ENCODE measurements around the gene RAD51AP2.
"Not testable (repeated sequence)": the region's sequence is repeated elsewhere in the genome, so short reads cannot be mapped to it uniquely, and the experiment has no call there.

The RAD51AP2 gene

DNA sequence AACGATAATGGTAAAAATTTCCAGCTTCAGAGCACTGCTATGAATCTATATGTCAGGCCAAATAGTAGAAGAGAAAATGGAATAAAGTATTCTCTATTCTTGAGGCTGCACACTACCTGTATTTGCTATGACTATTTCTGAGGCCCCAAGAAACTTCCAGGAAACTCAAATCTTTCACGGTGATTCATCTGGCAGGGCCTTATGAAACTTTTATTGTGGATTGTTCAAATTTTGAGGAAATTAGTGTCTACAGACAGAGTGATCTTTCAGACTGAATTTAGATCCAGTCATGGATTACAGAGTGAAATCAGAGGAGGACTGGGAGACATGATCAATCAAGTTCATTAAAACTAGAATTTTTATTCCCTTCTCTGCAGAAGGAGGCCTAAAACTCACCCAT, 18.2 kb upstream of the RAD51AP2 start:
- no peak for DNase-seq

DNA sequence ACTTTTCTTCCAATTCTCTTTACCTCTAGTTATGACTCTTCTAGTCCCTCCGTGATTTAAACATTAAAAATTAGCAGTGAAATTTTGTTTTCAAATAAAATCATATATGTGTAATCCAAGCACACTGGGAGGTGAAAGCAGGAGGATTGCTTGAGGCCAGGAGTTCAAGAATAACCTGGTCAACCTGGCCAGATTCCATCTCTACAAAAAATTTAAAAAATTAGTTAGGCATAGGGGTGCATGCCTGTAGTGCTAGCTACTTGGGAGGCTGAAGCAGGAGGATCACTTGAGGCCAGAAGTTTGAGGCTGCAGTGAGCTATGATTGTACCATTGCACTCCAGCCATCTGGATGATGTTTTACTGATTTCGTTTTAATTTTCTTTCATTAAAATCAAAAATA, 15.3 kb upstream of the RAD51AP2 start:
- no peak for DNase-seq

DNA sequence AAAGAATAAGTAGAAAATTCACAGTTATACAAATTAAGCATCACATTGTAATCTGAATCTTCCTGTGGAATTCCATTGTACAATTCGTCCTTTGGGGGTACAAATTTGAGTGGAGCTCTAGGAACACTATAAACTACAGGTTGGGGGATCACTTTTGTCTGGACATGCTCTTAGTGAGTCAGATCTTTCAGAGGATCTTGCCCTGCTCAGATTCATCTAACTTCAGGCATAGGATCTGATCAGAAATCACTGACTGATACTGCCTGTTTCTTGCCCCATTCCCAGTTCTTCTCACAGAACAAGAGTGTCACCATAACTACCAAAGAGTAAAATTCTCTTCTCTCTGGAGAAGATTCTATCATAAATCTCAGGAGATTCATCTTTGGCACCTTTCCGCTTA, 11.5 kb upstream of the RAD51AP2 start:
- DNase-seq, result no peak

DNA sequence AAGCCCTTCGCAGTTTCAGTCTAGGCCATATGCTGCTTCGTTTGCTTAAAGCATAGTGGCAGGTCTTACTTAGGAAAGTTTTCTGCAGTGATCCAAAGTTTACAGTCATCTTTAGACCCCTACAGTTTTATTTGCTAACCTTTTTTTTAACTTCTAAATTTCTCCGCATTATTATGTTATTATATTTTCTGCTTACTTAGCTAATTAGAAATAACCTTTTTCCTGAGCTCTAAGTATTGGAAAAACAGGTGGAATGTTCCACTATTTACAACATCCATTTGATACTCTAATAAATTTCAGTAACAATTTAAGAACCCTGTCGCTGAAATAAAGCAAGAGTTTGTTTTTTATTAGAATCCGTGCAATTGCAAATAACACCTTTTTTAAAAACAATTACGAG, 4.1 kb upstream of the RAD51AP2 start:
- DNase-seq, result no peak

DNA sequence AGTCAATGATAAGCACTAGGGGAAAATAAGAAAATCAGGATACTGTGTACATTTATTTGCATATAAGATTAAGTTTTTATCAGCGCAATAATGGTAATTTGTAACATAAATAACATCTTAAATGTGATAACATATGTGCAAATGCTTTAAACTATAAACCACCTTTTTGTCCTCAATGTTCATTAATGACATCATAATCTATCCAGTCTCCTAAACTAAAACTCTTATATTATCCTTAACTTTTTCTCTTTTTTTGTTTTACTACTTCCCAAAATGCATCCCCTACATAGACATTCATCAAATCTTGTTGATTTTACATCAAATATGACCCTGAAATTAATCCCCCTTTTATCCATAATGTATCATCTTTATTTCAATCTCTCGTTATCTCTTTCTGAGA, 3.4 kb upstream of the RAD51AP2 start:
- DNase-seq, result no peak

DNA sequence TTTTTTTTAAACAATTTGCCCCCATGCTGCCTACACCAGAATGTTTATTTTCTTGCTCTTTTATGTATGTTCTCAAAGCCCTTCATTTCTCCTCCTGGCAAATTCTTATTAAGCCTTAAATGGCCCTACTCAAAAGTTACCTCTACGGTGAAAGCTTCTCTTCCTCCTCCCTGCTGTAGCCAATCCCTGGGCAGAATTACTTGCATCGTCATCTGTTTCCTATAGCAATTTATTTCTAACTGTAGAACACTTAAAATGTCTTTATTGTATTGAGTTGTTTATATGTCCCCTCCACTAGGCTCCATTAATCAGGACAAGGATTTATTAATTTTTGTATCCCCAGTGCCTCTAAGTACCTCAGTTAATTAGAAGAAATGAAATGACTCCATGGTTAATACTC, 2.5 kb upstream of the RAD51AP2 start:
- no peak for DNase-seq

DNA sequence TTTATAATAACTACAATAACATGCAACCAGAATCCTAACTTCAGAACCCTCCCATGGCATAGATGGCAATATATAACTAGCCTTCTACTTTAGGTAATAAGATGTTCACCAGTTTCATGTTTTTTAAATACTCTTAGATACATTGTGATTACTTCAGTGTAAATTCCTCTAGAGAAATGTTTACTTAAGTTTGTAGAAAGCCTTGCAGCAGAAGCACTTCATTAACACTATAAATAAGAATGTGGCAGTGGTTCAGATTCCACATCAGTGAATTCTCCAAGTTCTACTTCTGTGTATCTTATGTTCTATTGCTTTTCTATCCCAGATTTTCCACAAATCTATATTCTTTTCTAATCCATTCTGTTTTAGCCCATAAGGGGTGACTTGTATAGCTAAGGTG, 1.2 kb upstream of the RAD51AP2 start:
- no peak for DNase-seq

DNA sequence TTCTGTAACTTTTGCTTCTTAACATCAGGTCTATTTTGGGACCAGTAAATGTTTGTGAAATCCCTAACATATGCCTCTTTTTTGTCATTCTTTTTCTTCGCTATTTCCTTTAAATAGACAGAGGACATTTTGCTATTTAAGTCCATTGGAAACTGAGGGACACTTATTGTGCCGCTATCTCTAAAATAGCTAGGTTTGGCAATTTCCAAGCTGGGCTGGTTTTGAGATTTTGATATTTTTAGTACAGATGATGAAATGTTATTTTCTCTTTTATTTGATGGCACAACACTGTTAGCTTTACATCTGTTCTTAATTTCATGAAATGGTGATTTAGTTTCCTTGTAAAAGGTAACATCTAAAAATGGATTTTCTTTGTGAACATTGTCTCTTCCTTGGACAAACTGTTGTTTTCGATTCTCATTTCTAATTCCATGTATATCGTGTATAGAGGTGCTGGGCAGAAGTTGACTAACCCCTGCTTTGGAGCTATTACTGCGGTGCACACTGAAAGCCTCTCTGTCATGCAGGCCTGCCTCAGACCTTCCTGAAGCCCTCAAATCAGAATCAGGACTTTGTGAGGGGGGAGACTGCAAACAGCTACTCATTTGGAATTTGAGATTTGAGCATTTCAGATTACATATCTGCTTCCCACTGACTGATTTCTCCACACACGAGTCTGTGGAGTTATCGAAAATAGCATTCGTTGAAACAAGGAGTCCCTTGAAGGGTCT, 594 bp downstream of the RAD51AP2 start:
- DNase-seq, result no peak

DNA sequence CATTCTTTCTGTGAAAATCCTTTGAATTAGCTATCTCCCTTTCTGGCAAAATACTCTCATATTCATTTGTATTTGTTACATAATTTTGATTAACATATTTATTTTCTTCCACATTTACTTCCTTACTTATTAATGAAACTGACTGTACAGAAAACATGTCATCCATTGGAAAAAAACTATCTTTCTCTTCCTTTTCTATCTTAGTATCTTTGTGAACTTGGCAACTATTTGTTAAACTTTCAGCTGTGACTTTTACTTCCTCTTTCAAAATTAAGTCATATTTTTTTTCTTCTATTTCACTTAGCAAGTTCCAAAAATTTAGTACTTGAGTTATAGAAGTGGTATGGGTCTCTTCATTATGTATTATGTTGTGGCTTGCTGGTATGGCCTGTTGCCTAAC, 2.6 kb downstream of the RAD51AP2 start:
- no peak for DNase-seq

DNA sequence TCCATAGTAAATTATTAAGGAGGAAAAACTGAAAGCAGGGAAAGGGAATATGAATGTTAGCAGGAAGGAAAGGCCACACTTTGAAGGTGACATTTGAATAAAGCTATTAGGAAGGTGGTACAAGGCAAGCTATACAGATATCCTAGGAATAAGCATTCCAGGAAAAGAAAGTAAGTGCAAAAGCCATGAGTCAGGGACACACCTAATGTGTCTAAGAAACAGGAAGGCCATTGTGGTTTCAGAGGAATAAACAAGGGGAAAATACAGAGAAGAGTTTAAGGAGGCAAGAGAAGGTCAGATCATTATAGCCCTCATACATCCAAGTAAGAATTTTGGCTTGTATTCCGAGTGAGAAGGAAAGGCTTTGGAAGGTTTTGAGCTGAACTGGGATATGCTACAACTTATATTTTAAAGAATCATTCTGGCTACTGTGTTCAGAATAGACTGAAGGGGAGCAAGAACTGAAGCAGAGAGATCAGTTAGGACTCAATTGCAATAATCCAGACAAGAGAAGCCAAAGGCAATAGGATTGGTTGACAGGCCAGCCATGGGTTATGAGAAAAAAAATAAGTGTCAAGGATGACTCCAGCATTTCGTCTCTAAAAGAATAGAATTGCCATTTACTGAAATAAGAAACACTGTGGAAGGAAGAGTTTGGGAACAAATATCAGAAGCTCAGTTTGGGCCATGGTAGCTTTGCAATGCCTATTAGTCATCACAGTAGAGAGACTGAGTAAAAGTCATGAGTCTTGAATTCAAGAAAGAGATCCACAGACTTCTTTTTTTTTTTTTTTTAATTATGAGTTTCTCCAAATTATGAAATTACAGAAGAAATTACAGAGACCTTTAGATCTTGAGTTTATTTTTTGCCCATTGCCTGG, 11.3 kb downstream of the RAD51AP2 start:
- DNase-seq, result no peak

DNA sequence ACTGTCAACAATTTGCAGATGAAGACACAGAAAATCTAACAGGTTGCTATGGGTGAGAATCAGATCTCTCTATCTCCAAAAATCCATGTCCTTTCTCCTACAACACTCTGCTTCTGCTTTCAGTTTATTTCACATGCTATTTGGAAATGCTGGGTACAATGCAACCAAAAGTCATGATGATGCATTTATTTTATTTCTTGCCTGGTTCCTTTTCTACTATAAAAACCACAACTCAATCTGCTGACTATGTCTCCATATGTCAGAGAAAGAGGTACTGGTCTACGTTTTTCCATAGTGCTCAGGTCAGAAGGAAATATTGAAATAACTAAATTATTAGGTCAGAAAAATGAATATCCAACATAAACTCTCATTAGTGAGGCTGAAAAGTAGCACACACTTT, 20.5 kb downstream of the RAD51AP2 start:
- no peak for DNase-seq

DNA sequence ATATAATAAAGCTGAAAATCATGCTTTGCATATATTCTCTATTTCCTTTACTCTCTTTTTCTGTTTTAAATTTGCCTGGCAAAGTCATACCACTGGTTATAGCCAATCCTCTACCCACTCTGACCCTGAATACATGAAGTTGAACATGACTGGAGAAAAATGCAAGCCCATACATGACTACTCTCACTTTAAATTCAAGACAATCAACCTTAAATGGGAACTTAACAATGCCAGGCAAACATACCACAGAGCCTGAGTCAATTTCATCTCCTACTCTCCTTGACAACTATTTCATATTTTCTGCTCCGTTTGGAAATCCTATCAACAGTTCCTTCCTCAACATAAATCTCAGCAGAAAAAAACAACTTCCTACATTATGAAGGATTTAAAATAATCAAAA, 22.6 kb downstream of the RAD51AP2 start:
- no peak for DNase-seq

DNA sequence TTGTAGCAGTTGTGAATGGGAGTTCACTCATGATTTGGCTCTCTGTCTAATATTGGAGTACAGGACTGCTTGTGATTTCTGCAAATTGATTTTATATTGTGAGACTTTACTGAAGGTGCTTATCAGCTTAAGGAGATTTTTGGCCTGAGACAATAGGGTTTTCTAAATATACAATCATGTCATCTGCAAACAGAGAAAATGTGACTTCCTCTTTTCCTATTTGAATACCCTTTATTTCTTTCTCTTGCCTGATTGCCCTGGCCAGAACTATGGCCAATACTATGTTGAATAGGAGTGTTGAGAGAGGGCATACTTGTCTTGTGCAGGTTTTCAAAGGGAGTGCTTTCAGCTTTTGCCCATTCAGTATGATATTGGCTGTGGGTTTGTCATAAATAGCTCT, 28.1 kb downstream of the RAD51AP2 start:
- DNase-seq, result not testable (repeated sequence)

DNA sequence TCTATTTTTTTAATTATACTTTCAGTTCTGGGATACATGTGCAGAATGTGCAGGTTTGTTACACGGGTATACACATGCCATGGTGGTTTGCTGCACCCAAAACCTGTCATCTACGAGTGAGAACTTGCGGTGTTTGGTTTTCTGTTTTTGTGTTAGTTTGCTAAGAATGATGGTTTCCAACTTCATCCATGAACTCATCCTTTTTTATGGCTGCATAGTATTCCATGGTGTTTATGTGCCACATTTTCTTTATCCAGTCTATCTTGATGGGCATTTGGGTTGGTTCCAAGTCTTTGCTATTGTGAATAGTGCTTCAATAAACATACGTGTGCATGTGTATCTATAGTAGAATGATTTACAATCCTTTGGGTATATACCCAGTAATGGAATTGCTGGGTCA, 29.6 kb downstream of the RAD51AP2 start:
- not testable (repeated sequence) for DNase-seq

DNA sequence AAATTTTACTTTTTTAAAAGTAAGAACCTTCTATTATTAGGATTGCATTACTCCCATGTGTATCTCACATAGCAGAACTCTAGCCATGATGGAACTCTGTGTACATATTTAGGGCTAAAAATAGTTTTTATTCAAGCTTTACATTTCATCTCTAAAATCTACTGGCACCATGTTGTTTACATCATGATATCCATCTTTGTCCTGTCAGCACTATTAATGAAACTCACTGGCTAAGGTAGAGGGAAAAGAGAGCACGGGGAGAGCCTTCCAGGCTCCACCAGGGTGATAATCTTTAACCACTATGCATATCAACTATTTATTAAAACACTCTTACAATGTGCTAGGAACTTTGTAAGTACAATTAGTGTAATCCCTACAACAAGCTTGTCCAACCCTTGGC, 34.7 kb downstream of the RAD51AP2 start:
- no peak for DNase-seq

DNA sequence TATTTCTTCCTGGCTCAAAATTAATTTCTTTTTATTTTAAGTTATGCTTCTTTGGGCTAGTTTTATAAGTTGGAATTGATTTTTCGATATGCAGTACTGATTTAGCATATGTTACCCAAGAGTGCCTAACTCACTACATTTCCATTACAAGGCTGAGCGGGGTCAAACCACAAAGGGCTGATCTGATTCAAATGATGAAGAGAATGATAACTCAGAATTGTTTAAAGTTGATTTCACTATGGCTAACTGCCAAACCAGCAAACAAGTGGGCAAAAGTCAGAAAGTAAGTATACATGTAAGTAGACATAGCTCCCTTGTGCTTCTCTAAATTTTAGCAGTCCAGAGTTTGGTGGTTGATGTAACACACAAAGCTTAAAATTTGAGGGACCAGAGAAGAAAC, 35.6 kb downstream of the RAD51AP2 start:
- DNase-seq, result no peak

DNA sequence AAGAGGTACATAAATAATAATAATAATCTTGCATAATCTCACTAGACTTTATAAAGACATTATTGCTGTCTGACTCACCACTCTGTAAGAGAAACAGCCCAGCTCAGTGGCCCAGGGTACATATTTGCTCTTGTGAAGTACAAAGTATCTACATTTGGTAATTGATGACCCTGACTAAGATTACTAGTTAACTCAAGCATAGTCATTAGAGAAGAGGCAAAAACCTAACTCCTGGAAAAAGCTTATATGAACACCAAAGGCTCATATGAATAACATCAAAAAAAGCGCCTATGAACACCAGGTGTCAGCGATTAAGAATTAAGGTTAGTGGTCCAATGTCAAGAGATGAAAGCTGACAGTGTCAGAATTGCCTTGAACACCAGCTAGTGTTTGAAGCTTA, 38.4 kb downstream of the RAD51AP2 start:
- DNase-seq, result no peak

DNA sequence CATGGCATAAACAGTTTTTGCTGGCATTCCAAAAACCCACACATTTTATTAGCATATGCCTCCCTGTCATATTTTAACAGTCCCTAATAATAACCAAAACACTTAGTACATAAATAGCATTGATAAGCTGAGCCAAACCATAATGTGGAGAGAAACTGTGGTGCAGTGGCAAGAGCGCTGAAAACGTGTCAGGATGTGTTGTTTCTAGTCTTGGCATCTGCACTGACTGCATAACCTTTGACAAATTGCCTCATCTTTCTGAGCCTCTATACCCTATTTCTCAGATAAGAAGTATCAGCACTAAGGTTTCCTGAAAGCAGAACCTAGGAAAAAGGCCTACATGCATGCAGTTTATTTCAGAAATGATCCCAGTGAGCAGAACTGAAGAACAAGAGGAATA, 41.4 kb downstream of the RAD51AP2 start:
- no peak for DNase-seq

DNA sequence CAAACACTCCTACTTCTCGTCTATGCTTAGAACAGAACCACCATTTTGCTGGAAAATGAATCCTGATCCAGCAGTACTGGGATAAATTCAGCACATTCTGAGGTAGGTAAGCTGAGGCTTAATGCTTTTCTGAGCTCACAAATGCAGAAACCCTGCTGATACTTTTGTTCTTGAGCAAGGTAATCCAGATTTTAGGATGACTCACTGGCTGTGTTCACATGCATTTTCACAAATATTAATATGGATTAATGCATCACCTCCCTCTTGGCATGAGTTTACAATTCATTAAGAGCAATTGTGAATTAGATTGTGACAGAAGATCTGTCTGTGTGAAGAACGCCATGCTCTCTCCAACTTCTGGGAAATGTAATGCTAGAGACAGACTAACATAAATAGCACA, 42.2 kb downstream of the RAD51AP2 start:
- no peak for DNase-seq

DNA sequence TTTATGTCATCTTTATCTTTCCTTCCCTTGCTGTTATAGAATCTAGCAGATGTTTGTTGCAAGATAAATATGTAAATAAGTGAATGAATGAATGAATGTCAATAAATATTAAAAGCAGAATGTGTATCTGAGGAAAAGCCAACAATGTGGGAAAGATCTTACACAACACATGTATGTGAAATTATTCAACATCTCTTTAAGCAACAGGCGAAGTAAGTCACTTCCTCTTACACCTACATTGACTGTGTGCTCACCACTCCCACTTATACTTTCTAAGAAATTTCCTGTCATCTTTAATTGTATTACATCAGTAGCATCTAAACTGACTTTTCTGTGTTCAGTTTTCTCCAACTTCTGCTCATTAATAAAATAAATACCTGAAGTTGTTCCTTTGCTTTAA, 43.0 kb downstream of the RAD51AP2 start:
- DNase-seq, result no peak

DNA sequence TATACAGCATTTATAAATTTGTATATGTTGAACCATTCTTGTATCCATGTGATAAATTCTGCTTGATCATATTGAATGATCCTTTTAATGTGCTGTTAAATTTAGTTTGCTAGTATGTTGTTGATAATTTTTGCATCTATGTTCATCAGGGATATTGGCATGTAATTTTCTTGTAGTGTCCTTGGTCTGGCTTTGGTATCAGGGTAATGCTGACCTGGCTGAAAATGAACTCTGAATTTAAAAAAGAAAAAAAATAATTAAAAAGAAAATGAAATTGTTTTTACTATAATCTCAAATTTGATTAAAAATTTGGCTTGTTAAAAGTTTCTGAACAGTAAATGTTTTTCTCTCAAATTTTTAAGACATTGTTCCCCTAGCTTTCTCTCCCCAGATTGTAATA, 46.3 kb downstream of the RAD51AP2 start:
- no peak for DNase-seq

DNA sequence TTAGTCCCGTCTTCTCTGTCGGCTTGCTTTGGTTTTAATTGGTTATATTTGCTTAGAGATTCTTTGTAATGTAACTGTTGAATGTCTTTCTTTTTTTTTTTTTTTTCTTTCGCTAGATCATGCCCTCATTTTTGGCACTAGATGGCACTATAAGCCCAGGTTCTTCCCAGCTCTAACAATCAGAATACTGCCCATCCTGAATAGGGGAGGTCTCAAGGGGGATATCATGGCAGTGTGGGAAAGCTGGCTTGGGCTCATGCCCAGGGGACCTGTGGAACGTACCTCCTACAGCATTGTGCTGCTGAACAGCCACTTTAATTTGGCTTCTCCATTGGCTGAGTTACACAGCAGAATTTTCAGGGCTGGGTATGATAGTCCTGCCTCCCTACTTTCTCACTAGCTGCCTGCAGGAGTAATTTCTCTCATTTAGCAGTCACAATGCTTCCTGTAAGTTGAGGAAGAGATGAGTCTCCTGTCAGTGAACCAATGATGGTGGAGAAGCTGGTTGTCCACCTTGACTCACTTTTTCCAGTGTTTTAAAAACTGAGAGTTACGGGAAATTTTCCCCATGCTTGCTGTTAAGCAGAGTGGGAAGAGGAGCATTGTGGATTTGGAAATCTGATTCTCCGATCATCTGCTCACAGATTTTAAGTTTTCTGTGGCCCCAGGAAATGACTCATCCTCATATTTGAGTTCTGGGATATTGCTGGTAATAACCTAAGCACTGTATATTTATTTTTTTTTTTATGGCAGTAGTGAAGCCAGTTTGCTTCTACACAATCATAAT, 47.2 kb downstream of the RAD51AP2 start:
- no peak for DNase-seq

DNA sequence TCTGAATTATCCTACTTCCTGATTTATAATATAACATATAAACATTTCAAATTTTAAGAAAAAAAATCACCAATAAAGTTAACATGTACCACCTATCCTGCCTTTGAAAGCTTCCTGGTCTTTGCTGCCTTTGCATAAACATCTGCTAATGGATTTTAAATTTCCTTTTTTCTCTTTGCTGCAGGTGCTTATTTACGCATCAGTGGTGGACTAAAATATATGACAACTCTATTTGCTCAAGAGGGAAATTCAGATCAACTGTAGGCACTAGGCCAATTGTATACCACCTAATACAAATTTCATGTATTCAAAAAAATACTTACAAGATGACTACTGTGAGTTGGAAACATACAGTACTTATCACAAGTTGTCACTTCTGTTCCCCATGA, 57.2 kb downstream of the RAD51AP2 start:
- DNase-seq, result no peak

All from NCI-H510A (cell line).